GM23338 (cell line): ENCODE results near the gene ETV2. TPM values are rescaled to one million over a fixed set of nuclear protein-coding genes. Genes with fewer than 3 reads are reported as not detected.

Source experiments
- ATAC-seq: fragments of 200-7000 bp; cut with Tn5 transposase; 3 replicates; pipeline ENCODE4 v1.9.1; 2020
- DNase-seq: peaks from one replicate; pipeline ENCODE4 v3.0.0-alpha.2; 2015; ENCODE audit warnings: low spot score
- H2AFZ ChIP-seq: fragments of 200-600 bp; sonication (generic); 2 replicates; pipeline ENCODE4 v1.8.0; 2016; ENCODE audit warnings: antibody characterized with exemption, mild to moderate bottlenecking, moderate library complexity
- H3F3A ChIP-seq: fragments of 200-600 bp; sonication (generic); replicated peaks from 2 replicates; pipeline ENCODE4 v1.8.0; 2017; ENCODE audit warnings: antibody characterized with exemption, mixed run types, low read depth
- H3K27ac ChIP-seq: fragments of 200-600 bp; sonication (generic); 2 replicates; pipeline ENCODE4 v1.6.1; 2016; ENCODE audit warnings: low read depth
- H3K27me3 ChIP-seq: fragments of 200-600 bp; sonication (generic); 2 replicates; pipeline ENCODE4 v1.8.0; 2016; ENCODE audit warnings: mild to moderate bottlenecking, mixed run types, moderate library complexity; ENCODE audit not compliant: insufficient read depth
- H3K36me3 ChIP-seq: fragments of 200-600 bp; sonication (generic); 2 replicates; pipeline ENCODE4 v1.8.0; 2016; ENCODE audit warnings: mild to moderate bottlenecking; ENCODE audit not compliant: insufficient read depth
- H3K4me1 ChIP-seq: fragments of 200-600 bp; sonication (generic); 2 replicates; pipeline ENCODE4 v1.8.0; 2016; ENCODE audit warnings: mild to moderate bottlenecking, moderate library complexity; ENCODE audit not compliant: insufficient read depth
- H3K4me2 ChIP-seq: fragments of 200-600 bp; sonication (generic); 2 replicates; pipeline ENCODE4 v1.7.1; 2017; ENCODE audit warnings: mixed run types
- H3K4me3 ChIP-seq: fragments of 200-600 bp; sonication (generic); 2 replicates; pipeline ENCODE4 v1.6.1; 2016; ENCODE audit warnings: mixed run types
- H3K79me2 ChIP-seq: fragments of 200-600 bp; sonication (generic); replicated peaks from 2 replicates; pipeline ENCODE4 v1.8.0; 2017; ENCODE audit warnings: mild to moderate bottlenecking; ENCODE audit not compliant: insufficient read depth
- H3K9me2 ChIP-seq: fragments of 200-600 bp; sonication (generic); 2 replicates; pipeline ENCODE4 v1.8.0; 2017; ENCODE audit not compliant: insufficient read depth
- H4K20me1 ChIP-seq: fragments of 200-600 bp; sonication (generic); replicated peaks from 2 replicates; pipeline ENCODE4 v1.8.0; 2017; ENCODE audit warnings: mild to moderate bottlenecking; ENCODE audit not compliant: insufficient read depth
- H3K27ac Mint-ChIP-seq: 2 replicates; pipeline ENCODE4 v1.8.0; 2020; ENCODE audit warnings: inconsistent platforms, mild to moderate bottlenecking, moderate library complexity, mixed read lengths
- H3K27me3 Mint-ChIP-seq: 3 replicates; pipeline ENCODE4 v1.8.0; 2022; ENCODE audit warnings: low read depth, mild to moderate bottlenecking, moderate library complexity, mixed read lengths, inconsistent platforms; ENCODE audit not compliant: insufficient read depth, poor library complexity
- H3K36me3 Mint-ChIP-seq: 3 replicates; pipeline ENCODE4 v1.8.0; 2021; ENCODE audit warnings: low read depth, mild to moderate bottlenecking, inconsistent platforms, moderate library complexity, mixed read lengths
- H3K4me1 Mint-ChIP-seq: 3 replicates; pipeline ENCODE4 v1.8.0; 2020; ENCODE audit warnings: mild to moderate bottlenecking, inconsistent platforms, mixed read lengths
- H3K4me3 Mint-ChIP-seq: 3 replicates; pipeline ENCODE4 v1.8.0; 2021; ENCODE audit warnings: moderate library complexity, mild to moderate bottlenecking, inconsistent platforms, mixed read lengths
- H3K9me3 Mint-ChIP-seq: 3 replicates; pipeline ENCODE4 v1.8.0; 2020; ENCODE audit warnings: moderate library complexity, mild to moderate bottlenecking, inconsistent platforms, mixed read lengths
- CREB1 ChIP-seq: fragments of 250-450 bp; sonication (Bioruptor Pico); IDR thresholded peaks from 2 replicates; pipeline ENCODE4 v1.5.0; 2020; ENCODE audit warnings: low read depth, mild to moderate bottlenecking, moderate library complexity
- CTCF ChIP-seq, 2 experiments: fragments of 200-600 bp in 1 of 2; sonication (generic) in 1 of 2; conservative IDR thresholded peaks; 2 replicates each; pipeline versions ENCODE4 v1.5.1 to v1.6.1; 2016 to 2017; ENCODE audit warnings: antibody characterized with exemption in 2 of 2, low read depth in 2 of 2, mild to moderate bottlenecking in 2 of 2, moderate library complexity in 1 of 2
- ETS1 ChIP-seq: IDR thresholded peaks from 2 replicates; pipeline ENCODE4 v1.6.1; 2016; ENCODE audit warnings: antibody characterized with exemption
- EZH2 ChIP-seq: fragments of 200-600 bp; sonication (generic); IDR thresholded peaks from one replicate; pipeline ENCODE4 v1.8.0; 2017; ENCODE audit warnings: antibody characterized with exemption, mild to moderate bottlenecking, low read depth; ENCODE audit not compliant: unreplicated experiment
- EZH2phosphoT487 ChIP-seq: fragments of 200-600 bp; sonication (generic); IDR thresholded peaks from one replicate; pipeline ENCODE4 v1.8.1; 2018; ENCODE audit warnings: antibody characterized with exemption; ENCODE audit not compliant: unreplicated experiment
- JUNB ChIP-seq: IDR thresholded peaks from one replicate; pipeline ENCODE4 v1.6.1; 2016; ENCODE audit warnings: antibody characterized with exemption; ENCODE audit not compliant: unreplicated experiment
- NANOG ChIP-seq: IDR thresholded peaks from 2 replicates; pipeline ENCODE4 v1.6.1; 2016; ENCODE audit warnings: antibody characterized with exemption, borderline replicate concordance
- POLR2AphosphoS5 ChIP-seq: IDR thresholded peaks from 2 replicates; pipeline ENCODE4 v1.6.1; 2016; ENCODE audit warnings: antibody characterized with exemption, low read depth
- REST ChIP-seq: IDR thresholded peaks from one replicate; pipeline ENCODE4 v1.6.1; 2018; ENCODE audit warnings: antibody characterized with exemption; ENCODE audit not compliant: unreplicated experiment
- STAT1 ChIP-seq: IDR thresholded peaks from one replicate; pipeline ENCODE4 v1.6.1; 2016; ENCODE audit warnings: antibody characterized with exemption; ENCODE audit not compliant: unreplicated experiment
- ZNF114 ChIP-seq: fragments of 250-450 bp; sonication (Bioruptor Pico); IDR thresholded peaks from 2 replicates; pipeline ENCODE4 v1.5.0; 2020; ENCODE audit warnings: mild to moderate bottlenecking, moderate library complexity
- ZNF331 ChIP-seq: fragments of 250-450 bp; sonication (Bioruptor Pico); IDR thresholded peaks from 2 replicates; pipeline ENCODE4 v1.5.0; 2020; ENCODE audit warnings: low read depth, mild to moderate bottlenecking, moderate library complexity
- ZNF462 ChIP-seq: fragments of 250-450 bp; sonication (Bioruptor Pico); IDR thresholded peaks from 2 replicates; pipeline ENCODE4 v1.5.0; 2020; ENCODE audit warnings: mild to moderate bottlenecking, moderate library complexity
- long read RNA-seq: library from polyadenylated mRNA; unstranded; transcript quantifications from one replicate; pipeline ENCODE4 v2.0.0, GENCODE V29; 2020; ENCODE audit not compliant: unreplicated experiment
- polyA plus RNA-seq: library from polyadenylated mRNA; unstranded; fragments of >200 nt; fragmentation: Nextera tagmentation; extraction: Ambion mirVana; gene quantifications from 2 replicates; pipeline ENCODE4 v1.2.1, GENCODE V29; 2016
- total RNA-seq: library from RNA; depleted of rRNA; stranded (reverse); fragments of >200 nt; shearing (Covaris generic); gene quantifications from 2 replicates; pipeline ENCODE4 v1.2.3, GENCODE V29; 2014; rRNA removed

ETV2 gene
- total RNA-seq (0.87 TPM in 1 of 2 replicates, not detected in the other), polyA plus RNA-seq (1.5 and 1.7 TPM in 2 replicates)
- long read RNA-seq, partial matches to known transcripts, result 0 of 1 reads
- long read RNA-seq, other reads (novel, unspliced or antisense), result 1 of 1 reads

- peaks cover 37% of the 10 kb centered on the region for H3K4me1 Mint-ChIP-seq
- peak within 1 kb of the TSS; percentile 83 for H3K4me3 Mint-ChIP-seq
- H3K79me2 ChIP-seq, result no peaks in the 10 kb centered on the region
- no peaks in the 10 kb centered on the region for H4K20me1 ChIP-seq
- no peak within 1 kb of the TSS for H2AFZ ChIP-seq
- no peaks in the 10 kb centered on the region; the same call in 1 of the 3 replicates for H3K9me3 Mint-ChIP-seq
- DNase-seq (peak; percentile 79), ATAC-seq (peak; percentile 2)
- peaks cover 12% of the 10 kb centered on the region; the same call in 2 of the 3 replicates for H3K36me3 Mint-ChIP-seq
- no peaks in the 10 kb centered on the region for H3K36me3 ChIP-seq
- peak within 1 kb of the TSS; percentile 78 for H3K4me3 ChIP-seq
- no peaks in the 10 kb centered on the region for H3K9me2 ChIP-seq
- H3K27me3 Mint-ChIP-seq, result peaks cover 22% of the 10 kb centered on the region
- H3K4me2 ChIP-seq, result peak within 1 kb of the TSS; percentile 95
- H3K27me3 ChIP-seq, result peaks cover 24% of the 10 kb centered on the region; the same call in 1 of the 2 replicates
- no peak within 1 kb of the TSS; the same call in 1 of the 2 replicates for H3K27ac ChIP-seq
- TF ChIP-seq ZNF331 (CRISPR knock-in tag) (no peak), EZH2 (no peak), STAT1 (no peak), CTCF (conservative IDR thresholded peaks at IDR 0.05; ENCODE audit: low read depth in 2 of 2) (no peak), POLR2AphosphoS5 (peak; percentile 26; the same call in 1 of the 2 replicates), JUNB (no peak), EZH2phosphoT487 (no peak), CREB1 (peak; percentile 90), ETS1 (peak; percentile 47; the same call in 1 of the 2 replicates), REST (no peak), ZNF462 (no peak), NANOG (no peak), ZNF114 (CRISPR knock-in tag) (no peak)
- H3K4me1 ChIP-seq, result peaks cover 29% of the 10 kb centered on the region
- H3F3A ChIP-seq, result 0 out of 2 replicates have a peak, but pooled peaks cover 15% of the 10 kb centered on the region
- H3K27ac Mint-ChIP-seq, result peak within 1 kb of the TSS; percentile 54
Observed at GRCh38 chr19:35641515-35642151, at the start of gene ETV2. Gene ETV2, plus strand, starts transcription at chr19:35641745. Its CDS starts 716 bp downstream, at chr19:35642461.
